Activated T-cell treated with anti-CD3 and anti-CD28 coated beads for 4 hours (primary cell): ENCODE results near the gene CLDN22.

Experiments
- DNase-seq: peaks from one replicate; pipeline ENCODE4 v3.0.0-alpha.2; 2020

The CLDN22 gene

DNA sequence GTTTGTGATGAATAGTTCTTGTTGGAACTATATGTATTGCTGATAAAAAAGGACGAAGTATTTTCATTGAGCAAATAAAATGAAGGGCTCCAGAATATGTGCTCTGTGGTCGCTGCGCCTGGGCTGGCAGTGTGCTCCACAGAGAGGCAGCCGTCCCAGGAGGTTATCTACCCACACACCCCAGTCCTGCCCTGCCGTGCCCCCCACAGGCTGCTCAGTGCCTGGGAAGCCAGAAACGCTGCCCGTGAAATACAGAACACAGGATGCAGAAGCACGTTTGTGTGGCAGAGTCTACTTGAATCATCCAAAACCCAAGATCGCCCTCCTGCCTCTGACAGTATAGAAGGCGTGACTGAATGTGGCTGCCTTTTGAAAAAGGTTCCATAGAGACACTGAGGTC, 1.4 kb downstream of the CLDN22 start:
- DNase-seq, result no peak

DNA sequence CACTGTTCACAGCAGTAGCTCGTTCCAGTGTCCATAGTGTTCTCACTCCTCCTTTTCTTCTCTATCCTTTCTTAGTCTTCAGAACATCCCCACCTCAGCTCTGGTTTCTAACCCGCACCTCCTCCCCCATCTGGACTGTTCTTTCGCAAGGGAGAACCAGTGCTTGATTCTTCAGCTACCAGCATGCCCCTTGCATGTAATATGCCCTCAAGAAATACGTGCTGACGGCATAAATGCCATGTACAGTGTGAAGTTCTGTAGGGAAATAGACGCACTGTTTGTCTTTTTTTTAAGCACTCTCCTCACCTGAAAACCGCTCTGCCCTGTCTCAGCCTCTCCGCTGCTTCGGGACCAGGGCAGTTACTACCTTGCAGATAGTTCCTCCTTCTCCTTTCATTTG, 5.3 kb downstream of the CLDN22 start:
- DNase-seq, result no peak

DNA sequence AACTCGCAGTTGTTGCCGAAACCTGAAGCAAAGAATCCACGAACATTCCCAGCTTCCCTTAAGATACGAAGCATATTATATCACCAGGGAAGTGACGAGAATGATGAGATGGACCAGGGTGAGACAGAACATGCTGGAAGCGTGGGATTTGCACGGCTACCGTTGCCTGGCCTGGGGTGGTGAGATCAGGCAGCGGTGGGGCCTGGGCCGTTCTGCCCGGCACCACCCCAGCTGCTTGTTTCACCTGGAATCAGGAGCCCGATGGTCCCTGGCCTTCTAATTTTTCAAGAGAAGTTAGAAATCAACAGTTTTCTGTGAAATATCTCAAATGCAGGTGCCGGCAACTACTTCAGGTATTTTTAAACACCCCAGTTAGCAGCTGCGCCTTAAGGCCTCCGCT, 5.7 kb downstream of the CLDN22 start:
- no peak for DNase-seq

DNA sequence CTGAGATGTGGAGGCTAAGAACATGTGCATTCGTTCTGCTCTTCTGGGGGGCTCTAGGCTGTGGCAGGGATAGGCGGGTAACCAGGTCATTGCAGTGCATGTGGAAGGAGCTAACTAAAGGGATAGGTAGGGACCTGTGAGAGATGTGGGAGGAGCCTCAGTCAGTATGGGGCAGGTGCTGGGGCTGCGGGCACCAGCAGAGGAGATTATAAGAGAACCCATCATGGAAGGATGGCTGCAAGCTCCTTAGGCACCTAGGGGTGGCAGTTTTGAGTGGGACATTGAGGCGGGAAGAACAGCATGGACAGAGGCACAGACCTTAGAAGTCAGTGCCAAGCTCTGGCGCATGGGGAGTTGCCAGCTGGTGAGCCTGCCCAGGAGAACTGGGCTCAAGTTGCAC, 7.2 kb downstream of the CLDN22 start:
- DNase-seq, result no peak

DNA sequence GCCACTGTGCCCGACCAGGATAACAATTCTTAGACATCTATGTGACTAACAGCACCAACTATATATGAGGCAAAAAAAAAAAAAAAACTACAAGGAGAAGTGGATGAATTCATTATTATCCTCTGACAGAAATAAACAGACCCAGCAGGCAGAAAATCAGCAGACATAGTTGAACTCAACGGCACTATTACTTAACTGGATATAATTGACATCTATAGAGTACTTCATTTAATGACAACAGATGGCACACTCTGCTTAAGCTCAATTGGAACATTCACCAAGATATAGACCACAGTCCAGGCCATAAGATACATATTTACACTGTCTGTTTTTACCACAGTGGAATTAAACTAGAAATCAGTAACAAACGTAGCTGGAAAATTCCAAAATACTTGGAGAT, 13.3 kb downstream of the CLDN22 start:
- no peak for DNase-seq

DNA sequence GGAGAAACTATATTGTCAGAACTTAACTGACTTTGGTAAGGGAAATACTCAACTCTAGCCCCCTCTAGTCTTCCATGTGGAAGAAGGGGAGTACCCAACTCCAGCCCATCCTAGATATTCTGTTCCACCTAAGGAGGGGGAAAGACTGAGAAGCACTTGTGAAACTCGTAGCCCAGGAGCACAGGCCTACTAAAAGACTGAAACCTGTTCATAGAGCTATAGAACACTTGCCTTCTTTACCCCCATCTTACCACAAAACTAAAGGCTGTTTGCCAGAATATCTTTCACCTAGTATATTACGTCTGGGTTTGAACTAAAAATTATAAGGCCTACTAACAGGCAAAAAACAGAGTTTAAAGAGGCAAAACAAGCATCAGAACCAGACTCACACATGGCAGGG, 15.5 kb downstream of the CLDN22 start:
- no peak for DNase-seq

DNA sequence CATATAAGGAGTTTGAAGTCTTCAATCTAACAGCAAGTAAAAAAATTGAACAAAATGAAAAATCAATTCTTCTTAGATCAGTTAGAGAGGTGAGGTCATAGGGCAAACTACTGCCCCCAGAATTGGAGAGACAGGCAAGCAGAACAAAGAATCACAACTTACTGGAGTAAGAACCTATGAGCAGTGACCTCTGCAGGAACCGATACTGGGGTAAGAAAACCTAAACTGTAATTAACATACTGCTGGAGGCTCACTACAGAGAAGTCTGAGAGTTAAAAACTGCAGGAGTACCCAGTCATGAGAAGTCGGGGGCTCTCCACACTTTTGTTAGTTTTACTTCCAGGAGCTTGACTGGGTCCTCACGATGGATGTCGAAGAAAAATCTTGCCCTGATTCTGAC, 16.0 kb downstream of the CLDN22 start:
- no peak for DNase-seq

DNA sequence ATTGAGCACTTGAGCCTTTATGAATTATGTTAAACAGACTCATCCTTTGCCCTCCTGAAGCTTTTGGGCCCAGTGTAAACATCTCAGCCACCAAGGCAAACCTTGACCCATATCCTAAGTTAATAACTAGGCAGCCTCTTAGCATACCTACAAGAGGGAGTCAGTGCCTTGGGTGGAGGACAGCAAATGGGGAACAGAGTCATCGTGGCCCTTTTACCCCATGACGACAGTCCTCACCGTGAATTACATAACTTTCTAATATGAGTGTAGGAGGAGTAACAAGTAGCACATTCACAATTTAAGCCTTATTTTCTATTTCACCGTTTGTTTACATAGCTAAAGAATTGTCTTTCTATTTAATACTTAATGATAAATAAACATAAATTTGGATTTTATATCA, 16.8 kb downstream of the CLDN22 start:
- no peak for DNase-seq

DNA sequence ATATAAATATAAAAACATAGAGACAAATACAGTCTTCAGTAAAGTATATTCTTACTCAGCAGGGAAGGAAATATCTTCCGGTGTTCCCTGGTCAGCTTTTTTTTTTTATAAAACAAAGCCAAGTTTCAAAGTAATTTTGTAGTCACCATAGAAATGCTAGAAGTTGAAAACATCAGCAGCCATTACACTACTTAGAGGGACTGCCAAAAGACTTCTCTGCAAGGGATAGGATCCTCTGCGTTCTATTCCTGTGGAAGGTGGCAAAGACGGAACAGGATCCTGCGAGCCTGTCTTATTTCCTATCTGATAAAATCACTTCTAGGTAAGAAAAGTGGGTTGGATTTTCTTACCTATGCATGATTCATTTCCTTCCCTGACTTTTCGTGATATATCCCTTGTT, 19.4 kb downstream of the CLDN22 start:
- DNase-seq, result no peak

DNA sequence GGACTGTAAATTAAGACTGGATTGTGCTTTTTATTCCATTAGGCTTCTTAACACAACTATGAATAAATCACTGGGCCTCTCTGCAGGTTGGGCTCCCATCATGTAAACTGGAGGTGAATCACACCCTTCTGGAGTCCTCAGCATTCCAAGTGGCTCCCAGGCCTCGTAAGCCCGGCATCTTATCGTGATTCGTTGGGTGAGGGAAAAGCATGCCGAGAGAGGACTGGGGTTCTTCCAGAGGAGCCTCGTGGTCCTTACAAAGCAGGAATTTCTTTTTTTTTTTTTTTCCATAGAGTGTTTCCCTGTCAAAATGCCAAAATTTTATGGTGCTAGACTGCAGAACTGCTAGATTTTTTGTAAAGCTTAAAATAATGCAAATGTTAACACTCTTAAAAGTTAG, 20.0 kb downstream of the CLDN22 start:
- no peak for DNase-seq

DNA sequence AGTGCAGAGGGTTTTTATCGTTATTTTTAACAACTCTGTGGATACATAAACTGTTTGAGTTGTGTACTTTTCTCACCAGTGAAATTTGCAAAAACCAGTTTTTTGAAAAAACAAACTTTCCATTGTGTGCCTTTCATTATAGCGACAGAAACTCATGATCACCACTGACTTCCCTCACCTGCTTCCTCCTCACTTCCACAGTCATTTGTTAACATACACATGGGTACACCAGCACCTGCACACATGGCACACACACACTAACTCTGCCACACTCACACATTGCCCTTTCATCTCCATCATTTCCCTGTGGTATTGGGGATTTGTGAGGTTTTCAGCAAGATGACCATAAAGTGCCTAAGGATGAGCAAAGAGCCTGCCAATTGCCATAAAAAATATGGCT, 20.6 kb downstream of the CLDN22 start:
- DNase-seq, result no peak

DNA sequence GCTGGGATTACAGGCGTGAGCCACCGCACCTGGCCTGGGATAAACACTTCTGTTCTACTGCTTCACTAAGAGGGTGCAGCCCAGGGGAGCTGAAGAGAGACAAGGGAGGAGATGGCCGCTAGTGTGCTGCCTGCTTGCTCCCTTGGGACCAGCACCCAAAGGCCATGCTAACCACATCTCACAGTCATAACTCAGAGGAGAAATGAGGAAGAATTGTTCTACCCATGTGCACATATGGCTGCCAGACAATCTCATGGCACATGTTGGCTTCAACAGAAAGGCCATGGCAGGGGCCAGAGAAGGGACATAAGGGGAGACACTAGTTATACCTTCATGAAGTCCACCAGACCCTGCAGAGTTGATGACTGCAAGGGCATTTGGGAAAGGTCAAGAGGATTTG, 22.4 kb downstream of the CLDN22 start:
- DNase-seq, result no peak

DNA sequence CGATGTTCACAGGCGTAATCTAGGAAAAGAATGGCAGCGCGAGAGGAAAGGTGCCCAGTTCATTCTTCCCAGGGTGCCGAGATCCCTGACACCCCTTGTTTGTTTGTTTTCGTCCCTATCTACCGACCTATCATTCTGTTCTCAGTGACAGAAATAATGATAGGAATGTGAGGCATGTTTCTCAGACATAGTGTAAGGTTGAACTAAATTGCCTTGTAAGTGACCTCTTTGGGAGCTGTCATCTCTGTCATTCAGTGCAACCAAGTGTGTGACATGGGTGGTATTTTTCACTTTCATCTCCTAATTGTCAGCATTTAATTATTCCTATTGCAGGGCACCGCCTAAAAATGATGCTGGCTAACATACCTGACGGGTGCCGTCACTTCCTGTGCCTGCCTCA, 24.4 kb downstream of the CLDN22 start:
- DNase-seq, result no peak

DNA sequence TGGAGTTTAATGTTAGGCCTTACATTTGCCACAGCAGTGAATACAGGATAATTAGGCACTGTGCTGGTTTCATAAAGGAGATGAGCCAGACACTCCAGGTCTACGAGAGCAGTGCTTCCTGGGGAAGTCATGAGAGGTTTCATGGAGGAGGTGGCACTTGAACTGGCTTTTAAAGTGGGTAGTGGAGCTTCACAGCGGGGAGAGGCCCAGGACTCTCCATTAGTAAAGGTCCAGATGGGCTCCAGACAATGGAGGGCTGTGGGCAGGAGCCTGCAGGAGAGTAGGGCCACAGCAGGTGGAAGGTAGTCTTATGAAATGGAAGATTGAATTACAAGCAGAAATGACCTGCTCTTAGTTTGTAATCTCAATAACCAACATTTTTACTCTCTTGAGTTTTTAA, 29.0 kb downstream of the CLDN22 start:
- no peak for DNase-seq

DNA sequence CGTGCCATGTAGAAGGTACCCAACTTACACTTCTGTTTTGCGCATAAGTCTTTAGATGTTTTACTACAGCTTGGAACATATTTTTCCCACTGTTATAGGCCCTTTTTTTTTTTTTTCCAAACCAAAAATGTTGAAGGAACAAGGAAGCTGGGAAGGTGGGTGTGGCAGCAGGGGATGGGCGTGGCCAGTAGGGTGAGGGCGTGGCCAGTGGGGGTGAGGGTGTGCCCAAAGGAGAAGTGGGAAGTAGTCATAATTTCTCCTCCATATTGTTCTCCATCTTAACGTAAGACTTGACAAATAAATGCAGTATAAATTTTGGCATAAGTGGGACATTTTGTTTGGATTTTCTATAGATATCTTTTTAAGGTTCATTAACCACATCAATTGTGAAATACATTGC, 30.4 kb downstream of the CLDN22 start:
- DNase-seq, result no peak

DNA sequence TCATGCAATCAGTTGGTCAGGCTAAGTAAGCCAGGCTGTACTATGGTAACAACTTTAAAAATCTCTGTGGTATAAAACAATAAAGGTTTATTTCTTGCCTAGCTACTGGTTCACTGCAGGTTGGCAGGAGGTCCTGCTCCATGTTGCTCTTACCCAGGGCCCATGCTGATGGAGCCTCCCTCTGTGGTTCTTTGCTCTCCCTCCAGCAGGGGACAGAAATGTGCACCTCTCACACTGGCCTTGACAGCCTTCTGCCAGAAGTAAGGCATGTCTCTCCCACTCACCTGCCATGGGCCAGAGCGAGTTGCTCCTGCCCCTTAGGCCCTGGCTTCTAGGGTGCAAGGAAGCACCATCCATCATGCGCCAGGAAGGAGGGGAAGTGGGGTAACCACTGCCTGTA, 31.1 kb downstream of the CLDN22 start:
- DNase-seq, result no peak

DNA sequence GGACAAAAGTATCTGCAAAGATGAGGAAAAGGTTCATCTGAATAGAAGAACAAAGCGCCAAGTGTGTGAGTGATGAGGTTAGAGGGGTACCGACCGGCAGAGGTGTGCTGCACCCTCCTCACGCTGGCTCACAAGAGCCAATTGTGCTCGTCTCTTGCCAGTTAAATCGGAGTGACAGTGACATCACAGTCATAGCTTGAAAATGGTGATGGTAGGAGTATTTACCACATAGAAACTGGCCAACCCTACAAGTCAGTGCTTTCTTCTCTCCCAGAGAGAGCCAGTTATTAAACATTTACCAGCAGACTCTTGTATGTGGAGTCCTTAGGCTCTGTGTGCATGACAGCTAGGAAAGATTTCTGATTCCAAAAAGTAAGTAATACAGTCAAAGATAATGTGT, 32.4 kb downstream of the CLDN22 start:
- DNase-seq, result no peak

DNA sequence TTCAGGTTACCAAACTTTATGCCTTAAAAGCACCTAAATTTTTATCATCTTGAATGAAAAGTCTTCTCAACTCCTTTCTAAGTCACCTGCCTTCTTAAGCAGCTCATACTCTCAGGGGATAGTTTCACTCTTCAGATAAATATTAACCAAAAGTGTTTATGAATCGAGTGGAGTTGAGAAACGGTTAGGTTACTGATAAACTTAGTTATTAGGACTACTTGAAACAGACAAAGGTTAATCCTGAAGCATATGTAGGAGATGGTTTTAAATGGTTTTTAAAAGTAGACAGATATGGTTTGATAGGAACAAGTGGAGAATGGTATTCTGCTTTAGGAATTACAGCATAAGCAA, 32.8 kb downstream of the CLDN22 start:
- no peak for DNase-seq

DNA sequence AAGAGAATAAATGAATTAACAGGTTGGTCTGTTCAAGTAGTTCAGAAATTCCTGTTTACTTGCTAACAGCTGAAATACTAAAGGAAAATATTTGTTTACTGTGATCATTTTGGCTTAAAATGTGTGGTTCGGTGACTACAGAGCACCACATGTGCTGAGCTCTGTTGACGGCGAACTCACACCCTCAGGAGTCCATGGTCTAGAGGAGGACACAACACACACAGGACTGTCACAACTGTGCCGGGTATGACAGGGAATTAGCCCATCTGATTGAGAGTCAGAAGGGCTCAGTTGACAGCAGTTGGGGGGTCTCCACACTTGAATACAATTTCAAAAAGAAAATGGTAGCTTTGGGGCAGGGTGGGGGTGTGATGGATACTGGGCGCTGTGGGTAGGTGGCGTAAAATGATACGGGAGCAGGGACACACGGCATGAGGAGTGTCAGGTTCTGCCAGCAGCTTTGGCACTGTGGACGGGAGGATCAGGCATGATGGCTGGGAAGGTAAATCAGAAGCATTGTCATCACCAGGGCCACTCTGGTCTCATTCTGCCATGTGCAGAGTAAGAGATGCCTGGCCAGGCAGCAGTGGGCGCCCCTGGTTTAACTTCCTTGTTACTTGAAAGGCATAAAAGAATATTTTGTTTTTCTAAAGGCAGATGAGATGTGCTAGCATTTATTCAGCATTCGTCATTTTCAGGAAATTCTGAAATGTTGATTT, 33.3 kb downstream of the CLDN22 start:
- DNase-seq, result no peak

DNA sequence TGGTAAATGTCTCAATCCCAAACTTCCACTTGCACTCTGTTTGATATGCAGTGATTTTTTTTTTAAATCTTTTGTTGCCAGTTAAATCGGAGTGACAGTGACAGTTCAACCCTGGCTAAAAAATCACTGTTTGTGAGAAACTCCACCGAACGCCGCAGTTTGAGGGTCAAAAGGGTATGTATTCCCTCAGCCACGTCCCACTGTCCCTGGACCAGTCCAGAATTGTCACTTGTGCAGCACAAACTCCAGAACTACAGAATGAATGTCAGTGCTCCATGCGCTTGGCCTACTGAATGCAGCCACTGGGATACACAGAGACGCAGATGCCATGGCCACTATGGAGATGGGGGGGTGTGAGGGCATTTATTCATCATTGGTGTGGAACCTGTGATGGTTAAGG, 34.2 kb downstream of the CLDN22 start:
- DNase-seq, result no peak

DNA sequence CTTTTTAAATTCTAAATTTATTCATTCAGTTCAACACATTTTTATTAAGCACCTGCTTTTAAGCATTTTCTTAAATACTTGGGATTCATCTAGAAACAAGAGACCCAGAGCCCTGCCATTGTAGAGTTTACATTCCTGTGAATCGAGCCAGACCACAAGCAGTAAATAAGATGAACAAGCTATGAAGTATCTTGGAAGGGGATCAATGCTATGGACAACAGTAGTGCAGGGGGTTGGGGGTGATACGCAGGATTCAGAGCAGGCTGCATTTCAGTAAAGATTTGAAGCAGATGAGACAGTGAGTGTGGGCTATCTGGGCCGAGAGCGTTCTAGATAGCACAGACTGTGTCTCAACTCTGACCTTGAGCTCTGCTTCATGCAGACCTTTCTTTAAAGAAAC, 35.1 kb downstream of the CLDN22 start:
- DNase-seq, result no peak

DNA sequence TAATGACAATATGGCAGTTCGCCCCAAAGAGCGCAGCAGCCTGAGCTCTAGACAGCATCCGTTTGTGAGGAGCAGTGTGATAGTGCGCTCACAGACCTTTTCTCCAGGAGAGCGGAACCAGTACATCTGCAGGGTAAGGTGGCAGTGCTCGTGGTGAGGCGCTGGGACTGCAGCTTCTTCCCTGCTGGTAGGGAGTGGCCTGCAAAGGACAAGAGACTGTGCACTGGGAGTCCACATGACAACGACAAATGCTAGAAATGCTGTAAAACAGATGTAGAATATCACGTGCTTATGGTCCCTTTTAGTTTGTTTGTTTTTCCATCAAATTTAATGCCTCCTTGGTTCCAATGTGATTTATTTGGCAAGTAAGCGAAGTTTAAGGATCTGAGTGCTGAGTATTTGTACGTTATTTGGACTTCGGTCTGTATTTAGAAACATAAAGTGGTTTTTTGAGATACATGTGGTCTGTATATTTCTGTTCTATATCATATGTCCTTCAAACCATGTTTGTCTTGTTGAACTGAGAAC, 35.8 kb downstream of the CLDN22 start:
- no peak for DNase-seq

DNA sequence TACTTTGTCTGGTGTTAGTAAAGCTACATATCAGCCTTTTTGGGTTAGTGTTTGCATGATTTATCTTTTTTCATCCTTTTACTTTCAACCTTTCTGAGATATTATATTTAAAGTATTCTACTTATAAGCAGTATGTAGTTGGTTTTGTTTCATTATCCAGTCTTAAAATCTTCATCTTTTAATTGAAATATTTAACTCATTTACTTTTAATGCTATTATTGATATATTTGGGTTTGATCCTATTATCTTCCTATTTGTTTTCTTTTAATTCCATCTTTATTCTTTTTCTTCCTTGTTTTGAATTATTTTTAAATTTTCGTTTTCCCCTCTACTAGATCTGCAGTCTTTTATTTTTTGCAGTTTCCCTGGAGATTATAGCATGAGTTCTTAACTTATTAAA, 44.0 kb downstream of the CLDN22 start:
- DNase-seq, result no peak

DNA sequence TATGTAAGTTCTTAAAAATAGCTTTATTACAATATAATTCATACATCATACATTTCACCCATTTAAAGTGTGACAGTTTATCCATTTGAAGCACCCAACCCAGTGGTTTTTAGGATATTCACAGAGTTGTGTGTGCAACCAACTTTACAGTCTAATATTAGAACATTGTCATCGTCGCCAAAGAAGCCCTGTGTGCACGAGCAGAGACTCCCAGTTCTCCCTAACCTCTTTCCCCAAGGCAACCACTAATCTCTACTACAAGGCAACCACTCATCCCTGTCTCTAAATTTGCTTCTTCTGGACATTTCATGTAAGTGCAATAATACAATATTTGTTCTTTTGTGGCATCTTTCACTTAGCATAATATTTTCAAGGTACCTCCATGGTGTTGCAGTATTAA, 47.7 kb downstream of the CLDN22 start:
- no peak for DNase-seq

DNA sequence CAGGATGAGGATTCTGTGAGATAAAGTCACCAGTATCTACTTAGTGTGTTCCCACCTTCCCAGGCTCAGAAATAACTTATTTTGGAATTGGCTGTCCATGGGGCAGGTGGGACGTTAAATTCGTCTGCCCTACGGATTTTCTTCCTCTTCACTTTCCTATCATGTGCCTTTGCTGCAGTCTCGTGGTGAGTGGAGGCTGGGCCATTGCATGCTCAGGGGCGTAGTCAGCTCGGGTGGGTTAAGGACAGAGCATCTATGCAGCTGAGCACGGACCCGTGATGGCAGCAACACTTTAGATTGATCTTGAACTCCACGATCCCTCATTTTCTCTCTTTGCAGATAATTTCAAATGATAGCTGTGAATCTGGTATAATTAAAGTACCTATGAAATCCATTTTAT, 51.5 kb downstream of the CLDN22 start:
- no peak for DNase-seq
